Activated CD8-positive, alpha-beta T cell treated with anti-CD3 and anti-CD28 coated beads, Interleukin-2, amount 10 ng/mL, durations not matched to agents 7 days and 5 days (primary cell): ENCODE results near the gene KIF1B. TPM values are rescaled to one million over a fixed set of nuclear protein-coding genes. Genes with fewer than 3 reads are reported as not detected.
A peak's percentile ranks its signal among the peaks of the same experiment; 100 is the strongest.
"Not testable (repeated sequence)": the region's sequence is repeated elsewhere in the genome, so short reads cannot be mapped to it uniquely, and the experiment has no call there.

Source experiments
- ATAC-seq: fragments of 150-1000 bp; cut with Tn5 transposase; one replicate; pipeline ENCODE4 v1.10.0; 2021; ENCODE audit warnings: moderate library complexity
- CTCF ChIA-PET: fragments of 350-600 bp; sonication (Branson Sonifier 250); formaldehyde crosslinking; loops from one replicate; lab custom pipeline; 2021; ENCODE audit warnings: antibody characterized with exemption; lab: Charles Lee
- POLR2A ChIA-PET: fragments of 350-600 bp; sonication (Branson Sonifier 250); formaldehyde crosslinking; loops from one replicate; lab custom pipeline; 2021; ENCODE audit warnings: antibody characterized with exemption; lab: Charles Lee
- DNase-seq: peaks from one replicate; pipeline ENCODE4 v3.0.0-alpha.2; 2020
- H3K27ac Mint-ChIP-seq: one replicate; pipeline ENCODE4 v1.8.0; 2021; ENCODE audit warnings: mild to moderate bottlenecking, mixed read lengths
- H3K27me3 Mint-ChIP-seq: one replicate; pipeline ENCODE4 v1.8.0; 2021; ENCODE audit warnings: low read depth, mixed read lengths
- H3K36me3 Mint-ChIP-seq: one replicate; pipeline ENCODE4 v1.8.0; 2021; ENCODE audit warnings: low read depth, mixed read lengths
- H3K4me1 Mint-ChIP-seq: one replicate; pipeline ENCODE4 v1.8.0; 2021; ENCODE audit warnings: low read depth, mixed read lengths
- H3K4me3 Mint-ChIP-seq: one replicate; pipeline ENCODE4 v1.8.0; 2021; ENCODE audit warnings: mild to moderate bottlenecking, mixed read lengths
- H3K9me3 Mint-ChIP-seq: one replicate; pipeline ENCODE4 v1.8.0; 2022; ENCODE audit warnings: mixed read lengths; ENCODE audit not compliant: insufficient read depth
- total RNA-seq, 2 experiments: library from RNA; stranded (reverse); gene quantifications; one replicate each; pipeline ENCODE4 v1.2.3, GENCODE V29; 2021

The KIF1B gene
- total RNA-seq, 2 experiments from 2014 or later, result 9.2 to 9.6 TPM

DNA sequence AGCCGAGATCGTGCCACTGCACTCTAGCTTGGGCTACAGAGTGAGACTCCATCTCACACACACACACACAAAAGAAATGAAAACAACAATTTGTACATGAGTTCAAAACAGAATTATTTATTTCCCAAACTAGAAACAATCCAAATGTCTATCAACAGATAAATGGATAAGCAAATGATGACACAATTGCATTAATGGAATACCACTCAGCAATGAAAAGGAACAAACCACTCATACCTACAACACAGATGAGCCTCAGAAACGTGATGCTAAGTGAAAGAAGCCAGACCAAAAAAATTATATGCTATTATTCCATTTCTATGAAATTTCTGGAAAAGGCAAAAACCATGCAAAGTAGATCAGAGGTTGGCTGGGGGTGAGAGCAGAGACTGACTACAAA lies 186.5 kb downstream of the KIF1B start:
- Mint-ChIP-seq H3K9me3 (peaks cover 4% of the 10 kb centered on the region), H3K27ac (no peak overlapping the region), H3K27me3 (no peaks in the 10 kb centered on the region), H3K4me3 (no peak overlapping the region), H3K4me1 (peaks cover 27% of the 10 kb centered on the region), H3K36me3 (peaks cover 14% of the 10 kb centered on the region)
- CTCF ChIA-PET, result interaction anchor here (1.5 to 3.2 kb wide), 2 partner anchors 19 to 187 kb away, joined by 4 to 14 read pairs; partner anchors contain the start of gene KIF1B
- no peak for DNase-seq
- POLR2A ChIA-PET, result no interaction called here
- no peak for ATAC-seq

DNA sequence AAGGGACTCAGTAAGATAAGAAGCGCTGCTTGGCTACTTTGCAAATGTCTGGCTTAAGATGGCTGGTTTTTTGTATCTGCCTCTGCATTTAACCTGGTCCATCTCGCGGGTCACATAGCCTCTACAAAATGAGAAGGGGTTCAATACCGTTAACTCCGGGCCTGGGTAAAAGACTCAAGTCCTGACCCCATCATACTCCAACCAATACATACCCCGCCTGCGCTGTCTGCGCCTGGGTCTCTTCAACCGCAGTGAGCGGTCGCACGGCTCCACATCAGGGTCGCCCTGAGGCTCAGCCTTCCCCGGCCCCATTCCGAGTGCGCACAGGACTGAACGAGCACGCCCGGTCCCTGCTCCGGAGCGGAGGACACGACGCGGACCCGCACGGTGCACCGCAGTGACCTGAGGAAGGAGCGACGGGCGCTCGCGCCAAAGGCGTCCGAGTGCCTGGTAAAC lies 187.9 kb downstream of the KIF1B start:
- DNase-seq (no peak), ATAC-seq (peak; percentile 59)
- ChIA-PET CTCF (interaction anchor here (0.7 to 3.2 kb wide), 4 partner anchors 21 to 188 kb away, joined by 3 to 14 read pairs (median 7); partner anchors contain the start of genes CENPS and KIF1B), POLR2A (interaction anchor here (0.6 to 1.4 kb wide), 3 partner anchors 97 to 455 kb away, joined by 3 to 4 read pairs (median 3); partner anchors contain the start of genes KIF1B, LZIC and NMNAT1)
- Mint-ChIP-seq H3K9me3 (peaks cover 4% of the 10 kb centered on the region), H3K27me3 (no peaks in the 10 kb centered on the region), H3K4me3 (peak overlapping the region; percentile 81), H3K27ac (peak overlapping the region; percentile 87), H3K36me3 (peaks cover 19% of the 10 kb centered on the region), H3K4me1 (peaks cover 33% of the 10 kb centered on the region)

DNA sequence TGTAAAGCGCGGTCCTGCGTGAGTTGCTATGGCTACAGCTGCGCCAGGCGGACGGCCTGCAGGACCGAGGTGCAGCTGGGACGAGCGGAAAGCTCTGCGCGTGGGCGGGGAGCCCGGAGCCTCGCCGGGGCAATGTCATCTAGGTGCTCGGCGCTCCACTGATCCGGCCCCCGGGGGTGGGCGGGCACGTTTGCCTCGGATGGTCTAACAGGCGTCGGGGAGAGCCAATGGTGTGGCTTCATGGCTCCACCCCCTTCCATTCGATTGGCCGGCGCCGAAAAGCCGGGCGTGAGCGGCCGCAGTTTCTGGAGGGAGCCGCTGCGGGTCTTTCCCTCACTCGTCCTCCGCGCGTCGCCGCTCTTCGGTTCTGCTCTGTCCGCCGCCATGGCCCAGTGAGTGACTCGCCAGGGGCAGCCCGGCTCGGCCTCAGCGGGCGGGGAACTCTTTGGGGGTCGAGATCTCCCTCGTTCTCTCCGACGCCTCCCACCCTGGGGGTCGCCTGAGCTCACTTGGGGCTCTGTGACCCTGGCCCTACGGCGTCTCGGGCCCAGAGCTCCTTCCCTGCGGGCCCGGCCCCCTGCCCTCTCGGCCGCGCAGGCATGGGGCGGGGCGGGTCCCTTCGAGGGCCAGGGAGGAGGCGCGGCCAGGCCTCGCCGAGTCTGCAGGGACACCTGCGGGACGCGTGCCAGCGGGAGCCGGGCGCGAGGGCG lies 188.5 kb downstream of the KIF1B start, which contains the start of gene PGD:
Gene PGD (plus strand): TSS at position 331 of the 710 bp plus-strand sequence. CDS start 54 bp downstream, at position 385.
- Mint-ChIP-seq H3K27me3 (no peaks in the 10 kb centered on the region), H3K27ac (peak within 1 kb of the TSS; percentile 87), H3K4me1 (peaks cover 33% of the 10 kb centered on the region), H3K4me3 (peak within 1 kb of the TSS; percentile 81), H3K36me3 (peaks cover 24% of the 10 kb centered on the region), H3K9me3 (peaks cover 4% of the 10 kb centered on the region)
- DNase-seq (peak; percentile 99), ATAC-seq (peak; percentile 98)
- CTCF ChIA-PET, result interaction anchor here (0.7 to 3.5 kb wide), 6 partner anchors 21 to 448 kb away, joined by 3 to 14 read pairs (median 6); partner anchors contain the start of genes CENPS and KIF1B
- POLR2A ChIA-PET, result interaction anchor here (0.5 to 1.4 kb wide), 4 partner anchors 97 to 748 kb away, joined by 3 to 4 read pairs (median 3); partner anchors contain the start of genes KIF1B, LZIC and NMNAT1

DNA sequence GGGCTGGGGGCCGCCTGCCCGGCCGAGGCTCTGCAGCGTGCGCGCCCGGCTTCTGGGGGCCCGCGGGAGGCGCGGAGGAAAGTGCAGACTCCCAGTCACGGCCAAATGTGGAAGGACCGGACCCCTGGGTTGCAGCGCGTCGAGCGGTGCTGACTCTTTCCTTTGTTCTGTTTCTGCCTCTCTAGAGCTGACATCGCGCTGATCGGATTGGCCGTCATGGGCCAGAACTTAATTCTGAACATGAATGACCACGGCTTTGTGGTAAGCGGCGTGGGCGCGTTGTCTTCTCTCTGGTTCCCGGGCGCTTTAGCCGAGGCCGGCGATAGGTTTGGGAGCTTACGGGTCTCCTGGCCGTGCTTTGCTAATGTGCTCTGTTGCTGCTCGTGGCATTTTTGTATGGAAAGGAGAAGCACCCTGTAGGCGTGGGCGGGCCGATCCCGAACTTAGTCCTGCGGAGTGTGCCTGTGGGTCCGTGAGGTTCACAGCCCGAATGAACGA lies 189.1 kb downstream of the KIF1B start:
- POLR2A ChIA-PET, result interaction anchor here (0.5 to 1.4 kb wide), 3 partner anchors 189 to 749 kb away, joined by 3 to 4 read pairs (median 4); partner anchors contain the start of gene KIF1B
- Mint-ChIP-seq H3K4me1 (peaks cover 33% of the 10 kb centered on the region), H3K4me3 (peak overlapping the region; percentile 81), H3K9me3 (no peaks in the 10 kb centered on the region), H3K27me3 (no peaks in the 10 kb centered on the region), H3K36me3 (peaks cover 29% of the 10 kb centered on the region), H3K27ac (peak overlapping the region; percentile 56)
- DNase-seq (no peak), ATAC-seq (no peak)
- CTCF ChIA-PET, result interaction anchor here (0.7 to 3.5 kb wide), 4 partner anchors 31 to 449 kb away, joined by 3 to 14 read pairs (median 10); partner anchors contain the start of genes CENPS and KIF1B

DNA sequence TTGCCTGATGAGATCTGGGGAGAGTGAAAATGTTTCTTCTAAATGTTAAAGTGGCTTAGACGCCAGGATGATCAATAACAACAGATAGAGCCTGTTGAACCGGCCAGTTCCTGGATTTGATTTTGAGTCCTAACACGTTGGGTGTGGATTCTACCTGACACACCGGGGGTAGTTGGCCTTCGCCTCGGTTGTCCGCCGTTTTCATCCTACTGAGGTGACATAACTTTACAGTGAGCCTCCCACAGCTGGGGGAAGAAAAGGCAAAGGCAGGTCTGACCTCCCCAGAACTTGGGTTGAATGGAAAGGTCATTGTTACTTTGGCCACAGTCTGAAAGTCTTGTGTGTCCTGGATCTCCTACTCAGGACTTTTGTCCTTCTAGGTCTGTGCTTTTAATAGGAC lies 189.6 kb downstream of the KIF1B start:
- ChIA-PET CTCF (interaction anchor here (1.3 to 3.5 kb wide), 5 partner anchors 24 to 450 kb away, joined by 3 to 14 read pairs (median 9); partner anchors contain the start of genes CENPS and KIF1B), POLR2A (interaction anchor here (0.6 kb wide), 1 partner anchor 681 kb away, joined by 4 read pairs; no protein-coding TSS in a partner anchor)
- peaks cover 32% of the 10 kb centered on the region for H3K36me3 Mint-ChIP-seq
- DNase-seq (peak; percentile 25), ATAC-seq (no peak)
- peak overlapping the region; percentile 56 for H3K27ac Mint-ChIP-seq
- H3K4me3 Mint-ChIP-seq, result peak overlapping the region; percentile 81
- no peaks in the 10 kb centered on the region for H3K27me3 Mint-ChIP-seq
- no peaks in the 10 kb centered on the region for H3K9me3 Mint-ChIP-seq
- H3K4me1 Mint-ChIP-seq, result peaks cover 33% of the 10 kb centered on the region

DNA sequence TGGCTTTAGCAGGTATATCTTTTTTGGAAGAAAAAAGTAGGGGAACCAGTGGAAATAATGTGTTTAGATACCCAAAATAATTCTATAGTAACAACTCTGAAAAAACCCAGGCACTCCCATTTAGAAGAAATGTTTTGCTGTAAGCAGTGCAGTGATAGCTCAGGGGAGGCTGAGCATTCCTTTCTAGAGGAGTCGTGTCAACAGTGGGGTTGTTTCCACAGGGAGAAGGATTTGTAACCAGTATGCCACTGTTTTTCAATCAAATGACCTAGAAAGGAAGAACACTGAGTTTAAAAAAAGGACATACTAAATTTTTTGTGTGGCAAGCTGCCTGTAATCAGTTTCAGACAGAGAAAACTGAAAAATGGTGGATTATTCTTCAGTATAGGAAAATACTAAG lies 190.9 kb downstream of the KIF1B start:
- Mint-ChIP-seq H3K4me1 (peaks cover 33% of the 10 kb centered on the region), H3K4me3 (no peak overlapping the region), H3K27me3 (no peaks in the 10 kb centered on the region), H3K36me3 (peaks cover 32% of the 10 kb centered on the region), H3K27ac (no peak overlapping the region), H3K9me3 (no peaks in the 10 kb centered on the region)
- ChIA-PET CTCF (interaction anchor here (1.2 to 3.5 kb wide), 5 partner anchors 23 to 451 kb away, joined by 3 to 9 read pairs (median 3); no protein-coding TSS in a partner anchor), POLR2A (no interaction called here)
- no peak for ATAC-seq
- DNase-seq, result no peak

DNA sequence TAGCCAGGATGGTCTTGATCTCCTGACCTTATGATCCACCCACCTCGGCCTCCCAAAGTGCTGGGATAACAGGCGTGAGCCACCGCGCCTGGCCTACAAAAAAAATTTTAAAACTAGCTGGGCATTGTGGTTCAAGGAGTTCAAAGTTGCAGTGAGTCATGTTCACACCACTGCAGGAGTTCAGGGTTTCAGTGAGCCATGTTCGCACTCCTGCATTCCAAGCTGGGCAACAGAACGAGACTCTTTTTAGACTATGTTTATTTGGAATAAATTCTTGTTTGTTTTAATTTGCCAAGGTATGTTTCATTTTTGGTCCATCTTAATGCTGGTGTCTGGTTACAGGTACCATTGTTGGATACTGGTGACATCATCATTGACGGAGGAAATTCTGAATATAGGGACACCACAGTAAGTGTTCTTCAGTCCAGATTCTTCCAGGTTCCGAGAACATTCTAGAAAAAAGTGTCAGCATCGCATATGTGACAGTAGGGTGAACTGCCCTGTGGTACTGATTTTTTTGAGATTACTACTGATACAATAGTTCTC lies 192.4 kb downstream of the KIF1B start:
- ATAC-seq, result no peak
- Mint-ChIP-seq H3K4me1 (peaks cover 30% of the 10 kb centered on the region), H3K4me3 (no peak overlapping the region), H3K9me3 (no peaks in the 10 kb centered on the region), H3K36me3 (peaks cover 44% of the 10 kb centered on the region), H3K27me3 (no peaks in the 10 kb centered on the region), H3K27ac (no peak overlapping the region)
- ChIA-PET CTCF (no interaction called here), POLR2A (no interaction called here)
- DNase-seq, result no peak

DNA sequence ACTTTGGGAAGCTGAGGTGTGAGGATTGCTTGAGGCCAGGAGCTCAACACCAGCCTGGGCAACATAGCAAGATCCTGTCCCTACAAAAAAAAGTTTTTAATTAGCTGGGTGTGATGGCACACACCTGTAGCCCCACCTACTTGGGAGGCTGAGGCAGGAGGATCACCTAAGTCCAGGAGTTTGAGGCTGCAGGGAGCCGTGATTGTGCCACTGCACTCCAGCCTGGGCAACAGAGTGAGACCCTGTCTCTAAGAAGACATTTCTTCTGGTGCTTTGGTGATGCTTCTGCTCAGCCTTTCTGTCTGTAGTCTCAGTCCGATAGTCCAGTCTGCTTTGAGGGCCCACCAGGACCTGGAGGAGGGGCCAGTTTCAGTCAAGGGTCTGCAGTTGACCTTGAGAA lies 196.8 kb downstream of the KIF1B start:
- H3K4me1 Mint-ChIP-seq, result peaks cover 3% of the 10 kb centered on the region
- CTCF ChIA-PET, result no interaction called here

DNA sequence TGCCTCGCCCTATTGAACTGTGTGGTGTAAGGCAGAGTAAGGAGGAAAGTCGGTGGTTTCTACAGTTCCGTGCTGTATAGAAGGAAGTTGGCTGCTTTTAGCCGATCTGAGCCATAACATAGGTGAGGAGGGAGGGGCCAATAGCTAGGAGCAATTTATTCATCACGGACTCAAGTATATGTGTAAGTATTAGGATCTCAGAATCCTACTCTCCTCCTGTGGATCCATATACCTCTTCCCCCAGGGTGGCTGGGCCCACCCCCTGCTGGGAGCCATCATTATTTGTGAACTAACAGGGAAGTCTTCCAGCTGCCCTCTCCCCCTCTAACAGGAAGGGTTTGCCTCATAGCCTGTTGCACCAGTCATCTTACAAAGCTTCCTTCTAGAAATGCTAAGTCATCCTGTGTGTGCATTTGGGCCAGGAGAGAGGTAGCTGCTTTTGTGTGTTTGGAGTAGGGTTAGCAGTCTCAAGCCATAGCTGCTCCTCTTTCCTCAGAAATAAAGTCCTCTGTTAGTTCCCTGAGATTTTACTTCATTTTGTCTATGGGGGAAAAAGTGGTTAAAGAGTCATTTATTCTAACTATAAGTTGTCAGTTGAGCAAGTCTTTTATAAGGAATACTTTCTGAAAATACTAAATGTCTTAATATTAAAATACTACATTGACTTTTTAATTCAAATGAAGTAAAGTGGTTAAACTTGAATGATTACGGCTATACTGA lies 205.0 kb downstream of the KIF1B start:
- ATAC-seq (peak; percentile 80), DNase-seq (no peak)
- Mint-ChIP-seq H3K27ac (peak overlapping the region; percentile 89), H3K9me3 (no peaks in the 10 kb centered on the region), H3K27me3 (no peaks in the 10 kb centered on the region), H3K36me3 (peaks cover 74% of the 10 kb centered on the region), H3K4me3 (peak overlapping the region; percentile 44), H3K4me1 (peaks cover 14% of the 10 kb centered on the region)
- ChIA-PET CTCF (interaction anchor here (0.5 to 2.8 kb wide), 5 partner anchors 14 to 464 kb away, joined by 3 to 17 read pairs (median 7); partner anchors contain the start of genes CENPS and KIF1B), POLR2A (interaction anchor here (0.7 kb wide), 1 partner anchor 15 kb away, joined by 3 read pairs; the partner anchor contains the start of gene CENPS)

More for the DNA sequence above, 196.8 kb downstream of the KIF1B start:
- Mint-ChIP-seq H3K9me3 (no peaks in the 10 kb centered on the region), H3K4me3 (no peak overlapping the region), H3K27ac (no peak overlapping the region), H3K27me3 (no peaks in the 10 kb centered on the region), H3K36me3 (peaks cover 56% of the 10 kb centered on the region)
- ATAC-seq, result no peak
- DNase-seq, result no peak
- POLR2A ChIA-PET, result no interaction called here

DNA sequence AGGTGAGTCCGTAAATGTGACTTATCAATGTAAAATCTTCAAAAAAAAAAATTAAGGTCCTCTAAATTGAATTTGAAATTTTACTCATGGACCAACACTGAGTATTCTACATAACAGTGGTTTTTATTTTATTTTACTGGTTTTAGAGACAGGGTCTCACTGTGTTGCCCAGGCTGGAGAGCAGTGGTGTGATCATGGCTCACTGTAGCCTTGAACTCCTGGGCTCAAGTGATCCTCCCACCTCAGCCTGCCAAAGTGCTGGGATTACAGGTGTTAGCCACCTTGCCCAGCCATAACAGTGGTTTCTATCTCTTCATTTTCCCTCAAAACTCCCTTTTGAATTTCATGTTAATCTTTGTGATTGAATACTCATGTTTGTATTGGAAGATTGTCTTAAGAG lies 205.6 kb downstream of the KIF1B start:
- H3K4me3 Mint-ChIP-seq, ATAC-seq, H3K27me3 Mint-ChIP-seq, H3K9me3 Mint-ChIP-seq, DNase-seq, POLR2A ChIA-PET: not testable (repeated sequence)
- peaks cover 14% of the 10 kb centered on the region for H3K4me1 Mint-ChIP-seq
- H3K27ac Mint-ChIP-seq, result peak overlapping the region; percentile 22
- CTCF ChIA-PET, result interaction anchor here (0.8 to 2.8 kb wide), 5 partner anchors 13 to 206 kb away, joined by 3 to 17 read pairs (median 7); partner anchors contain the start of genes CENPS and KIF1B
- H3K36me3 Mint-ChIP-seq, result peaks cover 74% of the 10 kb centered on the region
